ENCODE results near the gene CFAP46. TPM values are rescaled to one million over a fixed set of nuclear protein-coding genes. Genes with fewer than 3 reads are reported as not detected.

Gene CFAP46
- total RNA-seq, 4 donors from 2014 or later: under 0.01 to 1.3 (median 0.28) TPM

DNA sequence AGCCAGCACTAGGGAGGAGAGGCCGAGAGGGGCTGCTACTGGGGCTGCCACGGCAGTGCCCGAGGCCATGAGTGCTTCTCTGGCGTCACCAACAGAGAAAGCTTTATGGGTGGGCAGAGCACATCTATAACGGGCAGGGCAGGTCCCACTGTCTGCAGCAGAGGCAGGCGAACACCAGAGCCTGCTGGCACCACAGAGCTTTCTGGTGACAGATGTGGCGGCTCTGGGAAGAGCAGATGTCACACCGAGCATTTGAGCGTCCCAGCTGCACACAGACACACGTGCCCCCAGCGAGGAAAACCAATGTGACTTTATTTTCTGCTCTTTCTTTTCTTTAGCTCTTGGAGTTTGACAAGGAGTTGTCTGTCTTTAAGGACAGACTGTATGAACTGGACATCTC lies 176.9 kb downstream of the CFAP46 start:
- Histone ChIP-seq H3K9me3 (no peaks in the 10 kb centered on the region), H3K4me1 (no peaks in the 10 kb centered on the region), H3K4me3 (no peak overlapping the region), H3K27me3 (no peaks in the 10 kb centered on the region), H3K27ac (replicated peaks in 1 of 4) (no peak overlapping the region), H3K36me3 (peaks cover 28 to 88% (median 54%) of the 10 kb centered on the region in 4 donors)
- no peak for DNase-seq (ENCODE audit: extremely low spot score)
- WGBS: 80% methylated on average over 11 of the region's 11 CpGs
- TF ChIP-seq, protein P1, sequence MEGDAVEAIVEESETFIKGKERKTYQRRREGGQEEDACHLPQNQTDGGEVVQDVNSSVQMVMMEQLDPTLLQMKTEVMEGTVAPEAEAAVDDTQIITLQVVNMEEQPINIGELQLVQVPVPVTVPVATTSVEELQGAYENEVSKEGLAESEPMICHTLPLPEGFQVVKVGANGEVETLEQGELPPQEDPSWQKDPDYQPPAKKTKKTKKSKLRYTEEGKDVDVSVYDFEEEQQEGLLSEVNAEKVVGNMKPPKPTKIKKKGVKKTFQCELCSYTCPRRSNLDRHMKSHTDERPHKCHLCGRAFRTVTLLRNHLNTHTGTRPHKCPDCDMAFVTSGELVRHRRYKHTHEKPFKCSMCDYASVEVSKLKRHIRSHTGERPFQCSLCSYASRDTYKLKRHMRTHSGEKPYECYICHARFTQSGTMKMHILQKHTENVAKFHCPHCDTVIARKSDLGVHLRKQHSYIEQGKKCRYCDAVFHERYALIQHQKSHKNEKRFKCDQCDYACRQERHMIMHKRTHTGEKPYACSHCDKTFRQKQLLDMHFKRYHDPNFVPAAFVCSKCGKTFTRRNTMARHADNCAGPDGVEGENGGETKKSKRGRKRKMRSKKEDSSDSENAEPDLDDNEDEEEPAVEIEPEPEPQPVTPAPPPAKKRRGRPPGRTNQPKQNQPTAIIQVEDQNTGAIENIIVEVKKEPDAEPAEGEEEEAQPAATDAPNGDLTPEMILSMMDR (IDR thresholded peaks at IDR 0.05): no peak
- TF ChIP-seq POLR2AphosphoS5 (IDR thresholded peaks at IDR 0.05) (no peak), EP300 (IDR thresholded peaks at IDR 0.05) (no peak), POLR2A (IDR thresholded peaks at IDR 0.05; ENCODE audit: low read depth) (no peak)
- intact Hi-C loops (cut with DNase I): no loop called here

DNA sequence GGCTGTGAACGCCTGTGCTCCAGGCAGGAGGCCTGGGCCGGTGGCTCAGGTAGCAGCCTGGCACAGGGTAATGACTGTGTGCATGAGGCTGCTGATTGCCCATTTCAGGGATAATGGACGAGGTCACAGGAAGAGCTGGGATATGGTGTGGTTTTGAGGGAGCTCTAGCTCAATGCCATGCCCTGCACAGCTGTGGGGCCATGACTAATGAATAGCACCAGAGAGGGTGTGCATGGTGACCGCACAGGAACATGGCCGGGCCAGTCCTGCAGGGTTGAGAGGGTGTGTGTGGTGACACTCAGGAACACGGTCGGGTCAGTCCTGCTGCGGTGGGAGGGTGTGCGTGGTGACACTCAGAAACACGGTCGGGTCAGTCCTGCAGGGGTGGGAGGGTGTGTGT lies 178.3 kb downstream of the CFAP46 start:
- Histone ChIP-seq H3K4me3 (no peak overlapping the region), H3K4me1 (no peaks in the 10 kb centered on the region), H3K27me3 (no peaks in the 10 kb centered on the region), H3K36me3 (peaks cover 38 to 88% (median 56%) of the 10 kb centered on the region in 4 donors), H3K27ac (replicated peaks in 1 of 4) (no peak overlapping the region), H3K9me3 (no peaks in the 10 kb centered on the region)
- intact Hi-C loops (cut with DNase I): no loop called here
- TF ChIP-seq POLR2AphosphoS5 (IDR thresholded peaks at IDR 0.05) (no peak), EP300 (IDR thresholded peaks at IDR 0.05) (no peak), POLR2A (IDR thresholded peaks at IDR 0.05; ENCODE audit: low read depth) (no peak)
- TF ChIP-seq, protein P1 (IDR thresholded peaks at IDR 0.05): no peak
- DNase-seq (ENCODE audit: extremely low spot score): no peak
- WGBS: 89% methylated on average over 8 of the region's 11 CpGs

DNA sequence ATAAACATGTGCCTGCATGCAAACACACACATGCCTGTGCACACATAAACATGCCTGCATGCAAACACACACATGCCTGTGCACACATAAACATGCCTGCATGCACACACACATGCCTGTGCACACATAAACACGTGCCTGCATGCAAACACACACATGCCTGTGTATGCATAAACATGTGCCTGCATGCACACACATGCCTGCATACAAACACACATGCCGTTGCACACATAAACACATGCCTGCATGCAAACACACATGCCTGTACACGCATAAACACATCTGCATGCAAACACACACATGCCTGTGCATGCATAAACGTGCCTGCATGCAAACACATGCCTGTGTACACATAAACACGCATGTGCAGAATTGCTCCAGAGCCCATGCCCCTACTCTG lies 178.8 kb downstream of the CFAP46 start:
- peaks cover 38 to 88% (median 56%) of the 10 kb centered on the region in 4 donors for H3K36me3 ChIP-seq
- WGBS: 73% methylated on average over 4 of the region's 5 CpGs
- H3K4me1 ChIP-seq: no peaks in the 10 kb centered on the region
- H3K27me3 ChIP-seq: no peaks in the 10 kb centered on the region
- H3K4me3 ChIP-seq: no peak overlapping the region
- no peaks in the 10 kb centered on the region for H3K9me3 ChIP-seq
- H3K27ac ChIP-seq (replicated peaks in 1 of 4): no peak overlapping the region
- no peak for DNase-seq (ENCODE audit: extremely low spot score)
- TF ChIP-seq POLR2AphosphoS5 (IDR thresholded peaks at IDR 0.05) (no peak), EP300 (IDR thresholded peaks at IDR 0.05) (no peak), POLR2A (IDR thresholded peaks at IDR 0.05; ENCODE audit: low read depth) (no peak)
- TF ChIP-seq, protein P1 (IDR thresholded peaks at IDR 0.05): no peak
- intact Hi-C loops (cut with DNase I): no loop called here

DNA sequence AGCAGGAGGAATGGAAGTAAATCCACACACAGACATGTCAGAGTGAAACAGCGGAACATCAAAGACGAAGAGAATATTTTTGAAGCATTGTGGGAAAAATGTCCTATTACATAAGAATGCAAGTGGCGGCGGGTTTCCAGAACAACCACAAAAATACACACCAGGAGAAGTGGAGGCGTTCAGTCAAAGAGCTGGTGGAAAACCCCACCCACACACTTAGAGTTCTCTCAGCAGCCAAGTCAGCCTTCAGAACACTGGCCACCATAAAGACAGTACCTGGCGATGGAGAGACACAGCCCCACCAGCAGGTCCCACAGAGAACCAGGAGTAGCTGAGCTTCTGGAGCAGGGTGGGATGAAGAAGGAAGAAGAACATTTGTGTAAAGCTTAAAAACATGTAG lies 180.1 kb downstream of the CFAP46 start:
- H3K9me3 ChIP-seq: no peaks in the 10 kb centered on the region

DNA sequence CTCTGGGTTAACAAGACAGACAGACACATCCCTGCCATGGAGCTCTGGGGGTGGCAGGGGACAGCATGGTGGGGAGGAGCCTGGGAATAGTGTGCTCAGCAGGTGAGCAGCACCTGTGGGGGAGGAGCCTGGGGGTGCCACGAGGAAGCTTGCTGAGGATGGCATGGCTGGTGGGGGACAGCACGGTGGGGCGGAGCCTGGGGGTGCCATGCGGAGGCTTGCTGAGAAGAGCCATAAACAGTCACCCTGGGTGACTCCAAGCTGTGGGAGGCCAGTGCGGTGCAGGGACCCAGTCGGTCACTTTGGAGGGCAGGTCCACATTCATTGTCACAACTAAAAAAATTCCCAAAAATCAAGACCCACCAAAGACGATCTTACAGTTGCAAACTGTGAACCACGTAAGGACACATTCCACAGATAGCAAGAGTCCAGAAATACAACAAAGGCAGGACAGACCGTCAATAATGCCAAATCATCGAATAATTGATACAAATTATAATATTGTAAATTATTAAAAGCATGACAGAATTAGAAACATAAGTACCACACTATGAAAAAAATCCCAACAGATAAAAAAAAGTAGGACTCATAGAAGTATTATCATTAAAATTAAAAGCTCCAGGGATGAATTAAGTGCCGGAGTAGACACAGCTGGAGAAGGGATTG lies 180.8 kb downstream of the CFAP46 start:
- Histone ChIP-seq H3K4me3 (no peak overlapping the region), H3K27me3 (no peaks in the 10 kb centered on the region), H3K27ac (replicated peaks in 1 of 4) (no peak overlapping the region), H3K36me3 (peaks cover 41 to 91% (median 59%) of the 10 kb centered on the region in 4 donors), H3K4me1 (no peaks in the 10 kb centered on the region), H3K9me3 (no peaks in the 10 kb centered on the region)
- WGBS: 94% methylated on average over 11 of the region's 11 CpGs
- intact Hi-C loops (cut with DNase I): no loop called here
- no peak for DNase-seq (ENCODE audit: extremely low spot score)
- no peak for TF ChIP-seq EP300 (IDR thresholded peaks at IDR 0.05)
- TF ChIP-seq, protein P1 (IDR thresholded peaks at IDR 0.05): no peak

More for the DNA sequence above, 180.1 kb downstream of the CFAP46 start:
- H3K27ac ChIP-seq (replicated peaks in 1 of 4): no peak overlapping the region
- no peak for TF ChIP-seq EP300 (IDR thresholded peaks at IDR 0.05)
- intact Hi-C loops (cut with DNase I): no loop called here
- WGBS: 94% methylated on average over 6 of the region's 6 CpGs
- no peaks in the 10 kb centered on the region for H3K4me1 ChIP-seq
- no peak for DNase-seq (ENCODE audit: extremely low spot score)
- H3K27me3 ChIP-seq: no peaks in the 10 kb centered on the region
- H3K4me3 ChIP-seq: no peak overlapping the region
- peaks cover 36 to 88% (median 57%) of the 10 kb centered on the region in 4 donors for H3K36me3 ChIP-seq
